ENCODE data around the gene LRRC18. TPM values are rescaled to one million over a fixed set of nuclear protein-coding genes. Genes with fewer than 3 reads are reported as not detected.
A peak's percentile ranks its signal among the peaks of the same experiment; 100 is the strongest.

LRRC18 gene
- polyA plus RNA-seq: 0.24 TPM
- long read RNA-seq, donor 1: 0 reads
- long read RNA-seq, donor 2: 0 reads
- long read RNA-seq, donor 3: 0 reads
- long read RNA-seq, donor 4: 0 reads
- long read RNA-seq, donor 5: 0 reads
- long read RNA-seq, donor 6: 0 reads
- long read RNA-seq, donor 7: 0 reads
- long read RNA-seq, donor 8: 0 reads
- long read RNA-seq, donor 9: 0 reads
- long read RNA-seq, donor 10: 0 reads
- long read RNA-seq, donor 11: 0 reads

- Histone ChIP-seq H3K9me3 (ENCODE audit: control insufficient read depth, low read depth, low read length) (no peaks in the 10 kb centered on the region), H3K27ac (ENCODE audit: low read length) (no peak within 1 kb of the TSS), H3K36me3 (ENCODE audit: control insufficient read depth, insufficient read depth, low read length) (no peaks in the 10 kb centered on the region), H3K4me1 (ENCODE audit: control insufficient read depth, insufficient read depth, low read length) (no peaks in the 10 kb centered on the region), H3K27me3 (ENCODE audit: control insufficient read depth, insufficient read depth, low read length) (no peaks in the 10 kb centered on the region), H3K4me3 (ENCODE audit: low read length) (no peak within 1 kb of the TSS)
- no CpG with 5 or more reads among the region's 2 CpGs for WGBS (ENCODE audit: insufficient coverage, low lambda C conversion rate)
- DNase-seq: no peak
Measured at GRCh38 chr10:48939790-48940325, at the start of gene LRRC18. LRRC18 (minus strand) TSS chr10:48939840; CDS start chr10:48914155, 25,685 bp downstream.

- H3K9me3 ChIP-seq (ENCODE audit: control insufficient read depth, low read depth, low read length): no peaks in the 10 kb centered on the region
- no peak overlapping the region for H3K27ac ChIP-seq (ENCODE audit: low read length)
- H3K4me3 ChIP-seq (ENCODE audit: low read length): no peak overlapping the region
- no peak for DNase-seq
- no peaks in the 10 kb centered on the region for H3K4me1 ChIP-seq (ENCODE audit: control insufficient read depth, insufficient read depth, low read length)
- H3K27me3 ChIP-seq (ENCODE audit: control insufficient read depth, insufficient read depth, low read length): no peaks in the 10 kb centered on the region
- no peaks in the 10 kb centered on the region for H3K36me3 ChIP-seq (ENCODE audit: control insufficient read depth, insufficient read depth, low read length)
- no CpG with 5 or more reads among the region's 7 CpGs for WGBS (ENCODE audit: insufficient coverage, low lambda C conversion rate)
Measured at GRCh38 chr10:48985621-48986158, 46.0 kb upstream of the LRRC18 start.

GRCh38 chr10:48983648-48984351, 44.2 kb upstream of the LRRC18 start:
- no CpG with 5 or more reads among the region's 5 CpGs for WGBS (ENCODE audit: insufficient coverage, low lambda C conversion rate)
- Histone ChIP-seq H3K36me3 (ENCODE audit: control insufficient read depth, insufficient read depth, low read length) (no peaks in the 10 kb centered on the region), H3K4me3 (ENCODE audit: low read length) (no peak overlapping the region), H3K4me1 (ENCODE audit: control insufficient read depth, insufficient read depth, low read length) (no peaks in the 10 kb centered on the region), H3K27ac (ENCODE audit: low read length) (no peak overlapping the region), H3K27me3 (ENCODE audit: control insufficient read depth, insufficient read depth, low read length) (no peaks in the 10 kb centered on the region), H3K9me3 (ENCODE audit: control insufficient read depth, low read depth, low read length) (no peaks in the 10 kb centered on the region)
- DNase-seq: no peak

- no CpG with 5 or more reads among the region's 5 CpGs for WGBS (ENCODE audit: insufficient coverage, low lambda C conversion rate)
- no peak overlapping the region for H3K27ac ChIP-seq (ENCODE audit: low read length)
- no peaks in the 10 kb centered on the region for H3K27me3 ChIP-seq (ENCODE audit: control insufficient read depth, insufficient read depth, low read length)
- no peak for DNase-seq
- H3K4me1 ChIP-seq (ENCODE audit: control insufficient read depth, insufficient read depth, low read length): no peaks in the 10 kb centered on the region
- H3K9me3 ChIP-seq (ENCODE audit: control insufficient read depth, low read depth, low read length): no peaks in the 10 kb centered on the region
- H3K4me3 ChIP-seq (ENCODE audit: low read length): no peak overlapping the region
- no peaks in the 10 kb centered on the region for H3K36me3 ChIP-seq (ENCODE audit: control insufficient read depth, insufficient read depth, low read length)
Measured at GRCh38 chr10:48982584-48982983, 42.9 kb upstream of the LRRC18 start.

- Histone ChIP-seq H3K36me3 (ENCODE audit: control insufficient read depth, insufficient read depth, low read length) (no peaks in the 10 kb centered on the region), H3K4me3 (ENCODE audit: low read length) (no peak overlapping the region), H3K27me3 (ENCODE audit: control insufficient read depth, insufficient read depth, low read length) (no peaks in the 10 kb centered on the region), H3K27ac (ENCODE audit: low read length) (no peak overlapping the region), H3K9me3 (ENCODE audit: control insufficient read depth, low read depth, low read length) (no peaks in the 10 kb centered on the region), H3K4me1 (ENCODE audit: control insufficient read depth, insufficient read depth, low read length) (no peaks in the 10 kb centered on the region)
- WGBS (ENCODE audit: insufficient coverage, low lambda C conversion rate): 0% methylated on average over 1 of the region's 12 CpGs
- peak; percentile 26 to 38 for DNase-seq
Measured at GRCh38 chr10:48981310-48981907, 41.8 kb upstream of the LRRC18 start.

GRCh38 chr10:48978318-48978717, 38.7 kb upstream of the LRRC18 start:
- H3K27ac ChIP-seq (ENCODE audit: low read length): no peak overlapping the region
- no peak overlapping the region for H3K4me3 ChIP-seq (ENCODE audit: low read length)
- no peaks in the 10 kb centered on the region for H3K27me3 ChIP-seq (ENCODE audit: control insufficient read depth, insufficient read depth, low read length)
- H3K36me3 ChIP-seq (ENCODE audit: control insufficient read depth, insufficient read depth, low read length): no peaks in the 10 kb centered on the region
- no peaks in the 10 kb centered on the region for H3K4me1 ChIP-seq (ENCODE audit: control insufficient read depth, insufficient read depth, low read length)
- no peak for DNase-seq
- no peaks in the 10 kb centered on the region for H3K9me3 ChIP-seq (ENCODE audit: control insufficient read depth, low read depth, low read length)
- WGBS (ENCODE audit: insufficient coverage, low lambda C conversion rate): no CpG with 5 or more reads among the region's 5 CpGs

DNA sequence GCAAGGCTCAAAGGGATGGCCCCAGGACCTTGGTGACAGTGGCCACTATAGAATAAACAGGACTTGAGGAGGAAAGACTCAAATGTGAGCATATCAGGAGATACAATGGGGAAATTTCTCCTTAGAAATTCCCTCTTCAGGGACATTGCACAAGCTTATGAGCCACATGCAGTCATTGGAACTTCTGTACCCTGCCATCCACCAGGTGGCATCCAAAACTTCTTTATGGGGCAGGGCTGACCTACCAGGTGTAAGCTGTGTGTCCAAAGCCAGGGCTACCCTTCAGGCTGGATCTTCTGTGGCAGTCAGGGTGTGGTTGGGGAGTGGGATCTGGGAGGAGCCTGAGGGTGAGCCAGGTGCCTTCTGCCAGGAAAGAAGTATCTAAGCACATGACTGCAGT, 36.6 kb upstream of the LRRC18 start:
- H3K9me3 ChIP-seq (ENCODE audit: control insufficient read depth, low read depth, low read length): no peaks in the 10 kb centered on the region
- no peaks in the 10 kb centered on the region for H3K36me3 ChIP-seq (ENCODE audit: control insufficient read depth, insufficient read depth, low read length)
- no peaks in the 10 kb centered on the region for H3K4me1 ChIP-seq (ENCODE audit: control insufficient read depth, insufficient read depth, low read length)
- no peaks in the 10 kb centered on the region for H3K27me3 ChIP-seq (ENCODE audit: control insufficient read depth, insufficient read depth, low read length)
- peak; percentile 9 to 16 for DNase-seq
- H3K27ac ChIP-seq (ENCODE audit: low read length): no peak overlapping the region
- no peak overlapping the region for H3K4me3 ChIP-seq (ENCODE audit: low read length)

DNA sequence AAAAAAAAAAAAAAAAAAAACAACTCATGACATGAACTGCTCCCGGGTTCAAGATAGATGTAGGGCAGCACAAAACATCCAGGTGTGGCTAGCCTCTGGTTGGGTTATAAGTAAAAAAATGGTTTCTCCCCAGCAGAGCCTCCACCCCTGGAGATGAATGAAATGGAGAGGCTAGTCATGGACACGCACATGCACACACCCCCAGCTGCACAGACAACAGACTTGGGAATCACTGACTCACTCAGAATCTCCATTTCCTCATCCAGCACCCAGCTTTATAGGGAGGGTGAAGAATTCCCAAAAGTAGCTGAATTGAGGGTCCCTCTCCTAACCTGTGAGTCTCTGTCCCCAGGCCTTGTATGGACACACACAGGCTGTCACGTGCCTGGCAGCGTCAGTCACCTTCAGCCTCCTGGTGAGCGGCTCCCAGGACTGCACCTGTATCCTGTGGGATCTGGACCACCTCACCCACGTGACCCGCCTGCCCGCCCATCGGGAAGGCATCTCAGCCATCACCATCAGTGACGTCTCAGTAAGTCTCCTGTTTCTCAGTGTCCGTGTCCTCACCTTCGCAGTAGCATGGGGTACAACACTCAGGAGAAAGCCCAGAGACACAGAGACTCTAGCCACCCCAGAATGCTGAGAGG, 35.0 kb upstream of the LRRC18 start:
- no CpG with 5 or more reads among the region's 12 CpGs for WGBS (ENCODE audit: insufficient coverage, low lambda C conversion rate)
- no peak for DNase-seq
- Histone ChIP-seq H3K4me1 (ENCODE audit: control insufficient read depth, insufficient read depth, low read length) (no peaks in the 10 kb centered on the region), H3K27ac (ENCODE audit: low read length) (no peak overlapping the region), H3K27me3 (ENCODE audit: control insufficient read depth, insufficient read depth, low read length) (no peaks in the 10 kb centered on the region), H3K36me3 (ENCODE audit: control insufficient read depth, insufficient read depth, low read length) (no peaks in the 10 kb centered on the region), H3K9me3 (ENCODE audit: control insufficient read depth, low read depth, low read length) (no peaks in the 10 kb centered on the region), H3K4me3 (ENCODE audit: low read length) (no peak overlapping the region)

DNA sequence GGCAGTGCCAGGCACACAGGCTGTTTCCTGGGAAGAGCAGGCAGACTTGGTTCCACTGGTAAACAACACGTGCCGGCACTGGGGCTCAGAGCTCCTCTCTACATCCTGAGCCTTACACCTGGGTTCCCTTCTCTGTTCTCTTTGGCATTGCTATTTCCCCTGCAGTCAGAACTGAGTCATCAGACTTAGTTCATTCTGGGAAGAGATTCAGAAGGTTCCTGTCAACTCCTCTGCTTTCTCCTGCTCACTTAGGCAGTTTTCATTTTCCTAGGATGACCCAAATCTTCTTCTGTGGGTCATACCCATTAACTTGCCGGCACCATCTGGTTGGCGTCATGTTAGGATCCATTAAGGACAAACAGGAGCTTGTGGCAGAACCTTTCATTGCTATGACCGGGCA, 33.4 kb upstream of the LRRC18 start:
- no CpG with 5 or more reads among the region's 5 CpGs for WGBS (ENCODE audit: insufficient coverage, low lambda C conversion rate)
- H3K36me3 ChIP-seq (ENCODE audit: control insufficient read depth, insufficient read depth, low read length): no peaks in the 10 kb centered on the region
- no peaks in the 10 kb centered on the region for H3K4me1 ChIP-seq (ENCODE audit: control insufficient read depth, insufficient read depth, low read length)
- DNase-seq: no peak
- H3K4me3 ChIP-seq (ENCODE audit: low read length): no peak overlapping the region
- H3K27ac ChIP-seq (ENCODE audit: low read length): no peak overlapping the region
- no peaks in the 10 kb centered on the region for H3K9me3 ChIP-seq (ENCODE audit: control insufficient read depth, low read depth, low read length)
- no peaks in the 10 kb centered on the region for H3K27me3 ChIP-seq (ENCODE audit: control insufficient read depth, insufficient read depth, low read length)

DNA sequence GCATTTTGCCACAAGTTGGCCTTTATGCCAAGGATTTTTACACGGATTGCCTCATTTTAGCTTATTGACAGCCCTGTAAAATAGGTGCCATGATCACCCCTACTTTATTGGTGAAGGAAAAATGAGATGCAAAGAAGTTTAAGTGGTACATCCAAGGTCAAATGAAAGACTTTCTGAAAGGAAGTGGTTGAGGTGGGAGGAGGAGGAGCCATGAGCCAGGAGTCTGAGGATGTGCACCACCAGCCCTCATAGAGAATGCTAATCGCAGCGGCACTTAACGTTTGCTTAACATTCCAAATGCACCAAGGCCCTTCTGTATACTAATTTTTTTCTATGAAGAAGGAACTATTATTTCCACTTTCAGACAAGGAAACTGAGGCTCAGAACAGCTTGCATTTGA, 31.0 kb upstream of the LRRC18 start:
- Histone ChIP-seq H3K4me3 (ENCODE audit: low read length) (no peak overlapping the region), H3K4me1 (ENCODE audit: control insufficient read depth, insufficient read depth, low read length) (no peaks in the 10 kb centered on the region), H3K27me3 (ENCODE audit: control insufficient read depth, insufficient read depth, low read length) (peaks cover 3% of the 10 kb centered on the region), H3K9me3 (ENCODE audit: control insufficient read depth, low read depth, low read length) (no peaks in the 10 kb centered on the region), H3K36me3 (ENCODE audit: control insufficient read depth, insufficient read depth, low read length) (no peaks in the 10 kb centered on the region), H3K27ac (ENCODE audit: low read length) (no peak overlapping the region)
- DNase-seq: no peak
- no CpG with 5 or more reads among the region's 4 CpGs for WGBS (ENCODE audit: insufficient coverage, low lambda C conversion rate)

Measured in large intestine (tissue), 12 donors.